ENCODE data around the gene ZNF554. TPM values are rescaled to one million over a fixed set of nuclear protein-coding genes. Genes with fewer than 3 reads are reported as not detected.

Gene ZNF554
- total RNA-seq, 4 donors from 2014 or later, result 2.3 to 9.8 (median 5.6) TPM

GRCh38 chr19:2823646-2824045, 4.0 kb downstream of the ZNF554 start:
- WGBS, result 68% methylated on average over 6 of the region's 9 CpGs
- Histone ChIP-seq H3K27ac (no peak overlapping the region), H3K9me3 (no peaks in the 10 kb centered on the region), H3K4me1 (peaks cover 18% of the 10 kb centered on the region), H3K36me3 (peaks cover 21% of the 10 kb centered on the region), H3K4me3 (no peak overlapping the region), H3K27me3 (no peaks in the 10 kb centered on the region)
- TF ChIP-seq EP300 (IDR thresholded peaks at IDR 0.05) (no peak), POLR2A (IDR thresholded peaks at IDR 0.05) (no peak), POLR2AphosphoS5 (IDR thresholded peaks at IDR 0.05) (no peak), CTCF (IDR thresholded peaks at IDR 0.05) (no peak)
- no peak for DNase-seq (ENCODE audit: low spot score in 2 of 2)

GRCh38 chr19:2824129-2824528, 4.5 kb downstream of the ZNF554 start:
- 61% methylated on average over 3 of the region's 8 CpGs for WGBS

GRCh38 chr19:2827022-2827421, 7.4 kb downstream of the ZNF554 start:
- H3K27me3 ChIP-seq, result no peaks in the 10 kb centered on the region
- 86% methylated on average over 2 of the region's 2 CpGs for WGBS
- no peak for DNase-seq (ENCODE audit: low spot score in 2 of 2)
- peaks cover 21% of the 10 kb centered on the region for H3K36me3 ChIP-seq
- H3K4me1 ChIP-seq, result no peaks in the 10 kb centered on the region
- no peak overlapping the region for H3K4me3 ChIP-seq
- no peaks in the 10 kb centered on the region for H3K9me3 ChIP-seq
- no peak overlapping the region for H3K27ac ChIP-seq
- TF ChIP-seq CTCF (IDR thresholded peaks at IDR 0.05) (no peak), EP300 (IDR thresholded peaks at IDR 0.05) (no peak), POLR2AphosphoS5 (IDR thresholded peaks at IDR 0.05) (no peak), POLR2A (IDR thresholded peaks at IDR 0.05) (no peak)

More at GRCh38 chr19:2824129-2824528, 4.5 kb downstream of the ZNF554 start:
- Histone ChIP-seq H3K27me3 (no peaks in the 10 kb centered on the region), H3K9me3 (no peaks in the 10 kb centered on the region), H3K36me3 (peaks cover 21% of the 10 kb centered on the region), H3K4me1 (peaks cover 17% of the 10 kb centered on the region), H3K4me3 (no peak overlapping the region), H3K27ac (no peak overlapping the region)
- TF ChIP-seq CTCF (IDR thresholded peaks at IDR 0.05), result no peak
- no peak for TF ChIP-seq POLR2A (IDR thresholded peaks at IDR 0.05)
- no peak for TF ChIP-seq POLR2AphosphoS5 (IDR thresholded peaks at IDR 0.05)
- TF ChIP-seq EP300 (IDR thresholded peaks at IDR 0.05), result no peak
- DNase-seq (ENCODE audit: low spot score in 2 of 2), result no peak

GRCh38 chr19:2827840-2828489, 8.3 kb downstream of the ZNF554 start:
- Histone ChIP-seq H3K4me3 (no peak overlapping the region), H3K27me3 (no peaks in the 10 kb centered on the region), H3K36me3 (peaks cover 31% of the 10 kb centered on the region), H3K4me1 (no peaks in the 10 kb centered on the region), H3K9me3 (peaks cover 4% of the 10 kb centered on the region), H3K27ac (no peak overlapping the region)
- no peak for DNase-seq (ENCODE audit: low spot score in 2 of 2)
- TF ChIP-seq POLR2AphosphoS5 (IDR thresholded peaks at IDR 0.05) (no peak), POLR2A (IDR thresholded peaks at IDR 0.05) (no peak), EP300 (IDR thresholded peaks at IDR 0.05) (no peak), CTCF (IDR thresholded peaks at IDR 0.05) (no peak)
- WGBS, result 94% methylated on average over 13 of the region's 13 CpGs

GRCh38 chr19:2834294-2834871, 14.7 kb downstream of the ZNF554 start:
- H3K9me3 ChIP-seq, result peaks cover 19% of the 10 kb centered on the region
- no peaks in the 10 kb centered on the region for H3K4me1 ChIP-seq
- no peak for TF ChIP-seq POLR2AphosphoS5 (IDR thresholded peaks at IDR 0.05)
- TF ChIP-seq EP300 (IDR thresholded peaks at IDR 0.05), result no peak
- TF ChIP-seq POLR2A (IDR thresholded peaks at IDR 0.05), result no peak
- H3K4me3 ChIP-seq, result no peak overlapping the region
- 97% methylated on average over 19 of the region's 19 CpGs for WGBS
- DNase-seq (ENCODE audit: low spot score in 2 of 2), result no peak
- no peaks in the 10 kb centered on the region for H3K27me3 ChIP-seq
- H3K36me3 ChIP-seq, result peaks cover 30% of the 10 kb centered on the region
- H3K27ac ChIP-seq, result no peak overlapping the region

Data from suprapubic skin (tissue), 4 donors.